Stimulated activated CD4-positive, alpha-beta T cell treated with anti-CD3 and anti-CD28 coated beads, Interleukin-4, amount 100 ng/mL, for 1 hour (primary cell): Measurements from ENCODE around the gene KIF13A.
"Not testable (repeated sequence)": the region's sequence is repeated elsewhere in the genome, so short reads cannot be mapped to it uniquely, and the experiment has no call there.

Experiments
- DNase-seq: peaks from one replicate; pipeline ENCODE4 v3.0.0-alpha.2; 2020

KIF13A gene

DNA sequence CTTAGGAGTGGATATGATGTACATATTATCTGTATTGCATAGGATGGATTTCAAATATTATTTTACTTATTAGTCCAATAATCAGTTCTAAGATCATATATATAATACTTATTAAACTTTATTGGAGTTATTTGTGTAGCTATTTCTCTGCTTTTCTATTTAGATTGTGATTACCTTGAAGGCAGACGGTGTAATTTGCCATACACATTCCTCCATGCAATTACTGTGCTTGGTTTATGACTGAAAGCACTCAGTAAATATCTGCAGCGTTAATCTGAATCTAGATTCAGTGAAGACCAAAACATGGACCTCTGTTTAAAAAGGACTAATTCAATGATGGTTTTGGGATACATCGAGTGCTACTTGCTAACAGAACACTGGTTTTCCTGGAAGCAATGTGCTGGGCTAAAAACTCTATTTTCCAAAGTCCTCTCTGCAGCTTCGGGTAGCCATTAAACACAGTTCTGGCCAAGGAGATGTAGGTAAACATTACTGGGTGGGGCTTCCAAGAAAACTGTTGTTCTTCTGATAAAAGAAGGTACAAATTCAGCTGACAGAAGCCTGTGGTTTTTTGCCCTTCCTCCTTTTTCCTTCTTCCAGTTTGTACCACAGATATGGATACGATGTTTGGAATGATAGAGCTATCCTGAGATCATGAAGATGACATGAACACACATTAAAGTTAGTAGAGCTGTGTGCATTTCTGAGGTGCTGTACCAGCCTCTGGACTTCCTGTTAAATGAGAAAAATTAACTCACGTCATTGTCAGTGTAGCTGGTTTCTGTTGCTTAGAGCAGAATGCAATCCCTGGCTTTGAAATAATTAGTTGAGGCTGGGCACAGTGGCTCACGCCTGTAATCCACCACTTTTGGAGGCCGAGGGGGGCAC is 144.3 kb downstream of the KIF13A start:
- no peak for DNase-seq

DNA sequence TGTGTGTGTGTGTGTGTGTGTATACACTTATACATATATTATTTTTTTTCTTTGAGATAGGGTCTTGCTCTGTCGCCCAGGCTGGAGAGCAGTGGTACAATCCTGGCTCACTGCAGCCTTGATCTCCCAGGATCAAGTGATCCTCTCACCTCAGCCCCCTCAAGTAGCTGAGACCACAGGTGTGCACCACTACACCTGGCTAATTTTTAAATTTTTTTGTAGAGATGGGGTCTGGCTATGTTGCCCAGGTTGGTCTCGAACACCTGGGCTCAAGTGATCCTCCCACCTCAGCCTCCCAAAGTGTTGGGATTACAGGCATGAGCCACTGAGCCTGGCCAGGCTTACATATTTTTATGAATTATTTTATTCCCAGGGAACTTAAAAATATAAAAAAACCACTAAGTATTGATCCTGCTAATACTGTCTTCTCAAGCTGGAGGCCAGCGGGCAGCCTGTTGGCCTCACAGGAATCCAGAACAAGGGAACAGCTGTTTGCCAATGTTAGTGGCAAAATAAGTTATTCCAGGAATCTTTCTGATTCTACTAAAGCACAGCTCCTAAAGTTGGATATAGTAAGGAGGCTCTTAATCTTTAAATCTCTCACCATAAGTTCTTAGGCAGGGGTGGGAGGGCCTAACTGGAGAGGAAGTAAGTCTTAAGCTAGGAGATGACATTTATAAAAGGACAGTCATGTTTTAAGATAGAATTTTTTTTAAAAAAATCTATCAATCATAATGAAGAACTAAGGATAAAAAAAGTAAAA is 145.2 kb downstream of the KIF13A start:
- DNase-seq = no peak

DNA sequence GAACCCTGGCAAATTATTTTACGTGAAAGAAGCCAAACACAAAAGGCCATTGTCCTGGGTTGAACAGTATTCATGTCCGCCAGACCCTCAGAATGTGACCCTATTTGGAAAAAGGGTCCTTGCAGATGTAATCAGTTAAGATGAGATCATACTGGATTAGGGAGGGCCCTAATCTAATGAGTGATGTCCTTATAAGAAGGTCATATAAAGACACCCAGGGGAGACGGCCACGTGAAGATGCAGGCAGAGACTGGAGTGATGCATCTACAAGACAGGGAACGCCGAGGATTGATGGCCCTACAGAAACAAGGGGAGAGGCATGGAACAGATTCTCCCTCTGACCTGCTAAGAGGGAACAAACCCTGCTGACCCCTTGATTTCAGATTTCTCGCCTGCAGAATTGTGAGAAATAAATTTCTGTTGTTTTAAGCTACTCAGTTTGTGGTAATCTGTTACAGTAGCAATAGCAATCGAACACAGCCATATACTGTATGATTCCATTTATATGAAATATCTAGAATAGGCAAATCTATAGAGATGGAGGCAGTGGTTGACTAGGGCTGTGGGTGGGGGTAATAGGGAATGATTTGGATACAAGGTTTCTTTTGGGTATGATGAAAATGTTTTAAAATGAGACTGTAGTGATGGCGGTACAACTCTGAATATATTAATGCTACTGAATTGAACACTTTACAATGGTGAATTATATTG is 147.8 kb downstream of the KIF13A start:
- DNase-seq = no peak

DNA sequence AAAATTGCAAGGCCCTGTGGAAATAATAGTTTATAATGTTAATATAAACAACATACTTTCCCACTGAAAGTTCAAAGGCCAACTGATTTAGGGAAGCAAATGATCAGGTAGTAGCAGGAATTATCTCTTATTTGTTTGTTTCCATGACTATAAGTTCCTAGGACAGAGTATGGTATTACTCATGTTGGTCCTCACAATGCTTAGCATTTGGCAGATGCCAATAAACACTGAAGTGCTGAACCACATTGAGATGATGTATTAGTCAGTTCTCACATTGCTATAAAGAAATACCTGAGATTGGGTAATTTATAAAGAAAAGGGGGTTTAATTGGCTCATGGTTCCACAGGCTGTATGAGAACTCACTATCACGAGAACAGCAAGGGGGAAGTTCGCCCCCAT is 151.1 kb downstream of the KIF13A start:
- DNase-seq = no peak

DNA sequence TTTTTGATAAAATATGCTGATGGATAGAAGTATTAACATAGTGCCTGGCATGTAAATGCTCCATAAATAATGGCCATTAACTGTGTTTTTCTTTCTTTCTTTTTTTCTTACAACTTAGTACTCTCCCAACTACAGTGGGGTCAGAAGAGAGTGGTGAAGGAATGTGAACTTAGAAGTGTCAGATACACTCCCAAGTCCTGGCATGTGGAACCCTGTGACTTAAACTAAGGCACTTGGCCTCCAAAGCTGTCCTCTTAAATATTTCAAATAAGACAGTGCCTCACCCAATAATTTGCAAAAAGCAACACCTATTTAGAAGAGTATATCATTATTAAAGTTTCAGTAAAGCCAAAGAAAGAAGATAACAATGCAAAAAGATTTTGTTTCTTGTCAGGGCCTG is 151.7 kb downstream of the KIF13A start:
- DNase-seq = no peak

DNA sequence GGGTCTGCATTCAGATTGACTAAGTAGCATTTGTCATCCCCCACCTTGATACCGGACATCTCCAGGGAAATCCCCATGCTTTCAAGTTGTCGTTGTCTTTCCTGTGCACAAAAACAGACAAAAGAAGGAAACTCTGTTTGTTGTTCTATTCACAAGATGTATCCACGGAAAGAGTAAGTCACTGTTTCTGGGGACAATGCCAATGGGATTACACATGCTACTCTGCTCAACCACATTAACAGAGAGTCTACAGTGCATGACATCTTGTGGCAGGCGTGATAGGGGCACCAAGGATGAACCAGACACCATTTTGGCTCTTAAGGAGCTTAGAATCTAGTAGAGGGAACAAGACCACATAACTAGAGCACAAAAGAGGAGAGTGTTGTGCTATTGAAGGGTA is 156.3 kb downstream of the KIF13A start:
- DNase-seq = no peak

DNA sequence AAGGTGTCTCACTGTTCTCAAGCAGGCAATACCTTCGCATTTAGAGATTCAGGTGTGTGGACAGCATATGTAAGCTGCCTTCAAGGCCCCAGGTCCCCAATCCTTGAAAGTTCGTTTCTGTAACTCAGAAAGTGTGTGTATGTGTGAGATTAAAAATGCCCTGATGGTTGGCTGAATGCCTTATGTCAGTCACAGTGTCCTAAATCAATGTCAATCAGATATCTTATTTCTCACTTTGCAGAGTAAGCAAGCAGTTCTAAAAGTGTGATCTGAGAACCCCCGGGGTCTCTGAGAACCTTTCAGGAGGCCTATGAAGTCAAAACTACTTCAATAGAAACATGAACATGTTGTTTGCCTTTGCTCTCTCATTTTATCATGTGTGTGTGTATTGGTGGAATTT is 157.5 kb downstream of the KIF13A start:
- DNase-seq = no peak

DNA sequence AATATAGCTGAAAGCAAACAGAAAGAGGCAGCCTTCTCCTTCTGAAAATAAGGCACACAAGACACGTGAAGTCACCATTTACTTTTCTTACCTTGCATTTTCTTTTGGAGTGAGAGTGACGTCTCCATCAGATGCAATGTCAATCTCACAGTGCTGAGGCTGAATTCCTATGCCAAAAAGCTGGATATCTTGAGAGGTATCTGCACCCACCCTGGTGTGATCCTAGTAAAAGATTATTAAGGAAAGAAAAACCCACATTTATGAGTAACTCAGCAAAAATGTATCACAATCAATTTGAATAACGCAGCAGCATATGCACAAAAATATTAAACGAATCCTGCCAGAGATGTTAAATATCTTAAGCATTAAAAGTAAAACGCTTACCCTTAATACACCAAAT is 159.3 kb downstream of the KIF13A start:
- DNase-seq = no peak

DNA sequence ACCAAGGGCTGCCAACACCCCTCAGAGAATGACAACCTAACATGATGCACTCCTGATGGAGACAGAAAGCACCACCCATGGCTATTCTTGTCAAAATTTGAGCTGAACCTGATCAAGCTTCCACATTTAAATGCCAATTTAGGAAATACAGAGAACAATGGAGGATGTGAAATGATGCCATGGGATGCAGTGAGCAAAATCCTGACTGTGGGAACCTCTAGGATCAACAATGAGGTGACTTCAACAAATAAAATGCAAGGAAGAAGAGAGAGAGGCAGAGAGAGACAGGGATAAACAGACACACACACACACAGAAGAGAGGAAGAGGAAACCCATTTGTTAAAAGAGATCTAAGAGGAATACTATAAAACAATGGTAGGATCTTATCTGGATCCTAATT is 161.1 kb downstream of the KIF13A start:
- no peak for DNase-seq

DNA sequence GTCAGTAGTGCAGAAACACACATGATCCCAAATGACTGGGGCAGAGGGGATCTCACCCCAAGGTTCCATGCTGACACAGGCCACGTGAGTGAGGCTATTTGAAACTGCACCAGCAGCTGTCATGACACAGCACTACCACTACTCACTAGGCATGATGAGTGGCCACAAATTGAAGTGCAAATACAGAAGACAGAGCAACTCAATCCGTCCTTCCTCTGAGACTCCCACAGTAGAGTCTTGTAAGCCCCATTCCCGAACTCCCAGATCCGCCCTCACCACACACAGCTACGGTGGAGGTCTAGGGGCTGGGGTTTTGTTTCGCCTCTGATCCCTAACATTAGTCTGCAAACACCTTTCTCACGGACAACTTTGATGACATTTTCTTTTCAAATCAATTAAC is 167.4 kb downstream of the KIF13A start:
- no peak for DNase-seq

DNA sequence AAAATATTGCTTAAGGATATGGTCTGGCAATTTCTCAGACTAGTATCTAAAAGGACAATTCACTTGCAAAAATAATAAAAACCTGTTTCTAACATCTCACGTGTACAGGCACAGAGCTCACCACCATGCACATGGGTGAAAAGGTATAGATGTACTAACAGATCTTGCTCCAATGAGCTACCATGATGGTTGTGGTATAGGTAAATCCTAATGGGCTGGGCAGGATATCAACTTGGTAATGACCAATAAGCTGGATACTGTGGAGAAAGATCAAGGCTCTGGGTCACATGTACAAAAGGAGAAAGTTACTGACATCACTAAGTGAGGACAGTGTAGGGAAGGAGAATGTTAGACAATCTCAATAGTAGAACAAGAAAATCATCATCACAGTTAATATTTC is 169.7 kb downstream of the KIF13A start:
- DNase-seq = no peak

DNA sequence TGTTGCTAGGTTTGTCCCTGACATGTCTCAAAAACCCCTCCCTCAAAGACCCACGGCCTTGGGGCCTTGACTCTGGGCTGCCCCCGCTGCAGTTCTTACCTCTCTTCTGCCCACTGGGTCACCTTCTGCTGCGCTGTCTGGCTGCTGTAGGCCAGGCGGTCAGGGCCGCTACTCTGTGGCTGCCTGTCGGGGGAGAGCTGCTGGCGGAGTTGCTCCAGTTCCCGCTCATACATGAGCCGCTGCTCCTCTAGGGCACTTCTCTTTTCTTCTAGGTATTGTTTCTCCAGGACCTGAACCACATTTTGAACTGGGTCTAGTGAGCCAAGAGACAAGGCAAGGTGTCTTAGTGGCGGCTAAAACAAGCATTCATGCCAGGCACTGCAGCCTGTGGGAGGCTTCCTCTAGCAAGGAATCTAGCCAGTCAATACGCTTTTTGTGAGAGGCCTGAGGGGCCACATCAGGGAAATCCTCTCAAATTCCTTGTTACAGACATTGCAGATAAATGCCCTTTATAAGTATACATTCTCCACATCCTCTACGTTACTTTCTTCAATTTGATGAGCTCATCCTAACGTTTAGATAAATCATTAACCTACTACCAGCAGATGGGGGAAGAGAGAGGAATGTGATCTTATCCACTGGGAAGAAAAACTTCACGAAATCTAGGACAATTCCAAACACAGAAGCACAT is 170.4 kb downstream of the KIF13A start:
- no peak for DNase-seq

DNA sequence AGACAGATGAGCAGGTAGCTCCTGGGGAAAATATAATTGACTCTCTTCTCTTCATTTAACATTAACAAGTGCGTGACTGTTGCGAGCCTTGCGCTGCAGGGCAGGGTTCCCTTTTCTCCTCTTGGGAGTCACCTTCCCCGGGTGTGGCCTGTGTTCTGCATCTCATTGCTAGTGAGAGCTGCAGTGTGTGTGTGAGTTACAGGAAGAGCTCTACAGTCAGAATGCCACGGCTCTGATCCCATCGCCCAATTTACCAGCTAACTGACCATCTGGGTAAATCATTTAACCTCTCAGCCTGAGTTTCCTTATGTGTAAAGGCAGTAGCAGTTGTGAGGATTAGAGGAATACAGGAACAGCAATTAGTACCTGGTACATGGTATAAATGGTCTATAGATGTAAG is 173.9 kb downstream of the KIF13A start:
- DNase-seq = no peak

DNA sequence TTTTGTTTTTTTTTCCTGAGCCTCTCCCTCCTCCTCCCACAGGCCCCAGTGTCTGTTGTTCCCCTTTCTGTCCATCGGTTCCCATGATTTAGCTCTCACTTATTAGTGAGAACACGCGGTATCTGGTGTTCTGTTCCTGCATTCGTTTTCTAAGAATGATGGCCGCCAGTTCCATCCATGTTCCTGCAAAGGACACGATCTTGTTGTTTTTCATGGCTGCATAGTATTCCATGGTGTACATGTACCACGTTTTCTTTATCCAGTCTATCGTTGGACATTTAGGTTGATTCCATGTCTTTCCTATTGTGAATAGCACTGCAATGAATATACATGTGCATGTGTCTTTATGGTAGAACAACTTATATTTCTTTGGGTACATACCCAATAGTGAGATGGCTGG is 175.1 kb downstream of the KIF13A start:
- DNase-seq = no peak

DNA sequence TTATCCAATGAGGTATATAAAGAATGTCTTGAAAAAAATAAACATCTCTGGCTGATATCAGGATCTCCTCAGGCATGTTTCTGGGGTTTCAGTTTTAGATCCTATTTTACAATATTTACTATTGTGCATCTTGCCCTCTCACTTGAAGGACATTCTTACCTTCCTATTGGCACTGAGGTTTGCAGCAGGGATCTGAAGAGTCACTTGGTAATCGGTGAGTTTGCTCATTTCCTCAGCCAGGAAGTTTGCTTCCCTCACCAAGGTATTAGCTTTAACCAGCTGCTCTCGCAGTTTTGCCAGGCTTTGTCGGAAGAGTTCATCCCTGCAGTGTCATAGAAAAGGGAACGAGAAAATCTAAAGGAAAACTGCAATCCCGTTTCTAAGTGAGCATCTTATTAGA is 178.8 kb downstream of the KIF13A start:
- no peak for DNase-seq

DNA sequence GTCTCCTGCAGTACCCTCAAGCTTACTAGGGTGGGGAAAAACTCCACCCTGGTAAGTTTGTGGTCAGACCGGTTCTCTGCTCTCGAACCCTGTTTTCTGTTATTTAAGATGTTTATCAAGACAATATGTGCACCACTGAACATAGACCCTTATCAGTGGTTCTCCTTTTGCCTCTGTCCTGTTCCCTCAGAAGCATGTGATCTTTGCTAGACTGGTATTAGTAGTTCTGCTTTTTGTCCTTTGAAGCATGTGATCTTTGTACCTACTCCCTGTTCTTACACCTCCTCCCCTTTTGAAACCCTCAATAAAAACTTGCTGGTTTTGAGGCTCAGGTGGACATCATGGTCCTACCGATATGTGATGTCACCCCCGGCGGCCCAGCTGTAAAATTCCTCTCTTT is 180.0 kb downstream of the KIF13A start:
- not testable (repeated sequence) for DNase-seq

DNA sequence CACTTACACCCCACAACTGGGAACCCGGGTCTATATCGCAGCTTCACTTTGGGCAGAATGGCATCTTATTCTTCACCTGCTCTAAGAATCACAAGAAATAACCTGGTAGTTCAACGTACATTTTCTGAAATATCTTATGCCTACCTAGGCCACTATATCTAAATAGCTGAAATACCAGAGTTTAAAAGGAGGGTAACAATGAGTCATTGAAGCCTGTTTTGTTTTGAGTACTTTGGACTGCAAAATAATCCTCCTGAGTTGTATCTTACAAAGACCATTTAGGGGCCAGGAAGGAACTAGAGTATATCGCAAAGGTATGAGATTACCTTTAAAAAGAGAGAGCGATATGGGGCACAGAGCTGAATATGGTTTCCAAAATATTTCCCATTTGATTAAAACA is 184.0 kb downstream of the KIF13A start:
- DNase-seq = no peak

DNA sequence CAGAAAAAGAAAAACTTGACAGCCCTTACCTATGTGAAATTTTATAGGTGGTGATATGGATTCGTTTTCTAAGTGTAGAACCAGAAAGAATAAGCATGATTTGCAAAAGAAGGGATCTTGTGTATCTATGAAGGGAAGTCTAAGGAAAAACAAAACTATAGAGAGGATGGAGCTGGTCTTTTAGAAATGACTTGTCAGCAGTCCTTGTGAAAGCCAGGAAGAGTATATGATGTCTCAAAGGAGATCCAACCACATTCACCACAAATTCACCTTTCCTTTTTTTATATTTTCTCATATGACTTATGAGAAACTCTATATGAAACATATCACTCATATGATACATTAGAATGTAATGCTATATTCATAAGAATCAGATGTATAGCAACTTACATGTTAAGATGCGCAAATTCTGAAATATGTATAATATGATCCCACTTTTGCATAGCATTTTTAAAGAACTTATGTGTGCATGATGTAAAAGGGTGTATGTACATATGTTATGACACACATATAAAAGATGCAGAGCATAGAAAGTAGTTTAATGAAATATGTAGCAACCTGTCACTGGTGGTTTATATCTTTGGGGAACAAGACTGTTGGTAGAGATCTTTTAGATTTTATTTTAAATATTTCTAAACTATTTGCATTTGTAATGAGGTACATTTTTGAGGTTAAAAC is 188.8 kb downstream of the KIF13A start:
- no peak for DNase-seq

DNA sequence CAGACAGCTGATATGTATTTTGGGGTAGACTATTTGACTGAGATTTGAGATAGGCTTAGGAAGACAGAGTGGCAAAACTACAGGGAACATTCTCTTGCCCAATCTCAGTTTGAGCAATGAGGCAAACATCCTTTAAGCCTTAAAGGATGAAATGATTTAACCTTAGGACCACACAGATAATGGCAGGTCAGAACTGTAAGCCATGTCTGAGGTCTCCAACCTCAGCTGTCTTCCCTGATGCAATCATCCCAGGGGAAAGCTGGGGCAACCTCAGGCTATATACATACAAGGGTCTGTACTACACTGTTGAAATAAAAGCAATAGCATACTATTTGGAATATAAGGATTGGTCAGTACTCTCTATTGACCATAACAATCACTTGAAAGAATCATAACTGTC is 196.9 kb downstream of the KIF13A start:
- no peak for DNase-seq

DNA sequence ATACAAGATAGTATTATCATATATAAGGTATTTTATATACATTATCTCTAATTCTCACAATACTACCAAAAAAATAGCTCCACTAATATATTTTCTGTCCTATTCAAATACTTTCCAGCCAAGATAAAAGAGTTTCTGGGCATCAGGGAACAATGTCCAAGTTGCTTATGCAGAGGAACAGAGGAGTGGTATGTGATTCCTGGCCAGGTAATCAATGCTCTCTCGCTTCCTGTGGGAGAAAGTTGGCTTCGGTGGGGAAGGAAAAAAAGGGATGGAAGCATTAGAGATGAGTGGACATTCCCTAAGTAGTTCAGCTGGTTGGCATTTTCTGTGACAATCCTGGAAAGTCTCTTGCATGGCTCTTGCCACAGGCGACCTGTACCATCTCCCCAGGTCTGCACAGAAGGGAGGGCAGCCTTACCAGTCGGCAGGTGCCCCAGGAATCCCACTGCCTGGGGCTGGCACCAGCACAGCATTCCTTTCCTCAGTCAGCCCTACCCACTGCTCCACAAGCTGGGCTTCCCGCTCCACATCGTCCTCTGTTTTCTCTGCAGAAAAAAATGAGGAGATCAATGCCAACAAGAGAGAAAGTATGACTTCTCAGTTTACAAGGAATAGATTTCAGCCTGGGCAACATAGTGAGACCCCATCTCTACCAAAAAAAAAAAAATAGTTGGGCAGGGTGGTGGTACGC is 202.2 kb downstream of the KIF13A start:
- DNase-seq = no peak

DNA sequence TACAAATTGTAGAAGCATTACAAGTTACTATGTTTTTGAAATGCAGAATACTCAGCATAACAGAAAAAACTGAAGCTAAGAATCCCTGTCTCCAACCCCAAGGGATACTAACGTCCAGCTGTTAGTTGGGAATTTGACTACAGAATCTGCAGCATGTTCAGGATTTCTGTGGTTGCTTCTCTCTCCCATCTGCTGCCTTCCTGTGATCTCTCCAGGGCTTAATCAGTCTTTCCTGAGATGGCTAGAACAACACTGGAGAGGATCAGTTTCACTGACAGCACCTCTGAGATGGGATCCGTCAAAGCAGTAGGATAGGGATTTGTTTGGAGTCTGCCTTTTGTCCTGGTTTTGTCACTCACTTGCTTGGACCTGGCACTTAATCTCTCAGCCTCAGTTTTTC is 207.4 kb downstream of the KIF13A start:
- no peak for DNase-seq

DNA sequence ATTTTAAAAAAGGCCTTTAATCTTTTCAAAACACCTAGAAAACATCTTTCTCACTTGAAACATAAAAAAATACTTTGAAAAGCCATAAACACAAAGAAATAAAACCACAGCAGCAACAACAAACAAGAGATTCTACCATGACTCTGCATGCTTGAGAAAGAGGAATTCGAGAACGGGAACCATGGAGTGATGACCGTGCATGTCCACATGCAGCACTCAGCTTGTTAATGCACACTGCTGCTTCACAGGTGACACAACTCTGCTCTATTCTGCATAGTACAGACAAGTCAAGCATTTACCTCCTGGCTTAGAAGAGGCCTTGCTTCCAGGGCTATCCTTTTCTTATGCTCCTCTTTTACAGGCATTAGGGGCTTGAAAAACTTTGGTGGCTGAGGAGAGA is 215.8 kb downstream of the KIF13A start:
- no peak for DNase-seq
